SHP77 treated with DMSO at 0.1 percent for 48 hours (cell line): Measurements from ENCODE around the gene SLC39A3.

ENCODE experiments used
- DNase-seq: peaks from one replicate; lab custom pipeline; 2025; lab: John Stamatoyannopoulos, UW

SLC39A3 gene, protein sequence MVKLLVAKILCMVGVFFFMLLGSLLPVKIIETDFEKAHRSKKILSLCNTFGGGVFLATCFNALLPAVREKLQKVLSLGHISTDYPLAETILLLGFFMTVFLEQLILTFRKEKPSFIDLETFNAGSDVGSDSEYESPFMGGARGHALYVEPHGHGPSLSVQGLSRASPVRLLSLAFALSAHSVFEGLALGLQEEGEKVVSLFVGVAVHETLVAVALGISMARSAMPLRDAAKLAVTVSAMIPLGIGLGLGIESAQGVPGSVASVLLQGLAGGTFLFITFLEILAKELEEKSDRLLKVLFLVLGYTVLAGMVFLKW

DNA sequence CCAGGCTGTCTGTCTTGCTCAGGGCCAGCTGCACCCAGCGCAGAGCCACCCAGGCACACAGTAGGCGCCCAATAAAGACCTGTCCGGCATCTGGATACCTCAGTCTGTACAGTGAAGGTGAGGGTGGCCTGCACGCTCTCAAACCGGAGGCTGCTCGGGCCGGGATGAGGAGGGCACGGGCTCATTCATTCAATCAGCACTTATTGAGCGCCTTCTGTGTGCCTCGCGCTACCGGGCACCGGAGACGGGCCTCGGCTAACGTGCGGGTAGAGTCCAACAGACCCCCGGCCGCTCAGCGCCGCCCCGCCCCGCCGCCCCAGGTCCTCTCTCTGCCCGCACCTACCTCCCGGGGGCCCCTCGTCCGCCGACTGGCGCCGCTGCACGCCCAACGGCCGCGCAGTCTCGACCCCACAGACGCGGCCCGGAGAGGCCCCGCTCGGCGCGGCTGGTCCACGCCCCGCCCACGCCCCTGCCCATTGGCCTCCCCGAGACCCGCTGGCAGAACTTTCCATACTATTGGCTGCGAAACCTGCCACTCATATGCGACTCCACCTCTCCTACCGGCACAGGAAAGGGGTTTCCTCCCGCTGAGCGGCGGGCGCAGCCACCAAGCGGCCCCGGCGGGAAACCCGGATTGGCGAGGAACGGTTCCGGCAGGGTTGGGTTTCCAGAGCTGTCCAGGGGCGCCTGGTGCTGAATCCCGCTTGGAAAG lies at the start of gene SLC39A3:
Gene SLC39A3, minus strand, starts transcription at position 416 of the 712 bp plus-strand sequence. CDS start 2,760 bp downstream, outside the sequence.
- DNase-seq: peak; percentile 95

DNA sequence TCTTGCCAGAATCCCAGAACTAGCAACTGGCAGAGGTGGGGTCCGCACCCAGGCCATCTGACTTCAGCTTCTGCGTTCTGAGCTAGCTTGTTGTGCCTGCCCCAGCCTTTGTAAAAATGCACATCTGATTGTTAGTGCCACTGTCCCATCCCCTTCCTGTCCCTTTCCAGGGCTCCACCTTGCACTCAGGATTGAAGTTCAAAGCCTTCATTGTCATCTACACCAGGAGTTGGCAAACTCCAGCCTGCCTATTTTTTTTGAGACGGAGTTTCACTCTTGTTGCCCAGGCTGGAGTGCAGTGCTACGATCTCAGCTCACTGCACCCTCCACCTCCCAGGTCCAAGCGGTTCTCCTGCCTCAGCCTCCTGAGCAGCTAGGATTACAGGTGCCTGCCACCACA lies 48.4 kb upstream of the SLC39A3 start:
- DNase-seq: no peak

DNA sequence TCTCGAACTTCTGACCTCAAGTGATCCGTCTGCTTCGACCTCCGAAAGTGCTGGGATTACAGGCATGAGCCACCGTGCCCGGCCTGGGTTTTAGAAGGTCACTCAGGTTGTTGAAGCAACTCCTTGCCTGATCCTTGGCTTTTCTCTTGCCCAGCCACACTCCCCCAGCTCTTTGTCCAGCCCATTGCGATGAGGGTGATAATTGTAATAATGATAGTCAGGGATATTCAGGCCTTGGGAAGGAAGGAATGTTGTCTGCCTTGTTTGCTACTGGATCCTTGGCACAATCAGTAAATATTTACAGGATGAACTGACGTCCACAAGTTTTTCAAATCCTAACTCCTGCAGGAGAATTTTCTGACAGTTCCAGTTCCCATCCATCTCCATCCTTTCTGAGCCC lies 47.3 kb upstream of the SLC39A3 start:
- no peak for DNase-seq

DNA sequence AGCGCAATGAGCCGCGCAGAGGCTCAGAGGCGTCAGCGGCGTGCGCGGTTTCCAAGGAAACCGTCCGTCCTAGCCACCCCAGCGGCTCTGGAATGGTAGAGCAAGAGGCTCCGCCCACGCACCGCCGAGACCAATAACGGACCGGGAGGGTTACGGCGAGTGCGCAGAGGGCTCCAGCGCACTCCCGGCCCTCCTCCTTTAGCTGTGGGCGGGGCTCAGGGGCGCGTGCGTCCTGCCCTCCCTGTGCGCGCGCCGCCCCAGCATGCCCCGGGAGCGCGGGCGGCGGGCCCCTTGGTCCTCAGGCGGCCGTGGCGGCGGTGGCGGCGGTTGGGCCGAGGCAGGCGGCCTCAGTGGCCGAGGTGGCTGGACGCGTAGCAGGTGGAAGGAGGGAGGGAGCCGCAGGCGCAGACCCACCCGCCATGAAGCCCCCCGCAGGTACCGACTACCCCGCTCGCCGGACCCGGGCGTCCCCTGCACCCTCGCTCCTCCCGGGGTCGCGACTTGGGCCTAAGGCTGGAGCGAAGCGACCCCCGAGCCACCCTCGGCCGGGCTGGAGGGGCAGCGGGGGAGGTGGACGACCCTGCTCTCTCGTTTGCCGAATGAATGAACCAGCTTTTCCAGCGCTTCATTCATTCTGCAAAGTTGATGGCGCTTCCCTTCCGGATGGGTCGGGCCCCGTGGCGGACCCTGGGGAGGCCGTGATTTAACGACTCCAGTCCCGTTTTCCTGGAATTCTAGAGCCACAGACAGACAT lies 45.6 kb upstream of the SLC39A3 start, which contains the start of gene THOP1:
Gene THOP1, plus strand, starts transcription at position 260 of the 754 bp plus-strand sequence. Its CDS starts 160 bp downstream, at position 420.
- DNase-seq: peak; percentile 96

DNA sequence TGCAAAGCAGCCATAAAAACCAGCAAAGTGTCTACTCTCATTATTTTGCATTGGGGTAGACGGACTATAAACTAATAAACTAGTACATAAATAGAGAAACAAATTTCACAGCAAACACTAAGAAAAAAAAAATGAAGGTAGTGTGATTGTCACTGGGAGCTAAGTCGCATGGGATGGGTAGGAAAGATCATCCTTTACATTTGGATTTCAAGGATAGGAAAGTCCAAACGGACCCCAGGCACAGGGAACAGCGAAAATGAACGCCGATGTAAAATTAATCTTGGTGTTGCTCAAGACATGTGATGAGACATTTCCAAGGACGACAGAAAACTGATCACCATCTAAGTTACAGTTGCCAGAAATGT lies 43.9 kb upstream of the SLC39A3 start:
- no peak for DNase-seq

DNA sequence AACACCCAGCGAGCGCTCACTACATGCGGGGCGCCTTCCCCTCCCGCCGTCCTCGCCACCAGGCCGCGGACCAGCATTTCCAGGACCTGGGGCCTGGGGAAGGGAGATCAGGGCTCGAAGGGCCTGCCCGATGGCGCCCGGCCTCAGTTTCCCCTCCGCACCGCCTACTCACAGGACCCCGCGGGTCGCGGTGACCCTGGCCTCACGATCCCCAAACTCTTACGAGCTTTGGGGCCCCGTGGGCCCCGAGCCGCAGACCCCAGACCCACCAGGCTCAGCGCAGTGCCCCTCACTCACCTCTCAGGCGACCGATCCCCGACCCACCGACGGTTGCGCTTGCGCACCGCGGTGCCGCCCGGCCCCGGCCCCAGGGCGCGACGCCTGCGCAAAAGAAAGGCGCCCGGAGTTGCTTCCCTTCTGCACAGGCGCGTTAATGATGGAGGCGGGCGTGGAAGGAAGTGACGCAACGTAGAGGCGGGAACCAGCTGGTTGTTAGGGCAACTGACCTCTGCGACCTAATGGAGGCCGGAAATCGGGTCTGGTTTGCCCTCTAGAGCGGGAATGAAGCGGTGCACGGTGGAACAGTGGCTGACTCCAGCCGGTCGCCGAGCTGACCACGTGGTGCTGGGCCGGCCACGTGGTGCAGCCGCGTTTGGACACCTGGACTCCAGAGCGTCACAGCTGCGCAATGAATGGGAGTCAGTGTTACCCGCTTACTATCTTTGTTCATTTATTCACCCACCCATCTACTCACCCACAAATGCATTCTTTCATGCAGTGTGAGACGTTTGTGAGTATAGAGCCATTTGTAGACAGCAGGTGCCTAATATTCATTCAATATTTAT lies 43.3 kb upstream of the SLC39A3 start, which contains the start of gene SGTA:
Gene SGTA, minus strand, starts transcription at position 338 of the 845 bp plus-strand sequence. CDS start 14,205 bp downstream, outside the sequence.
- peak; percentile 97 for DNase-seq

DNA sequence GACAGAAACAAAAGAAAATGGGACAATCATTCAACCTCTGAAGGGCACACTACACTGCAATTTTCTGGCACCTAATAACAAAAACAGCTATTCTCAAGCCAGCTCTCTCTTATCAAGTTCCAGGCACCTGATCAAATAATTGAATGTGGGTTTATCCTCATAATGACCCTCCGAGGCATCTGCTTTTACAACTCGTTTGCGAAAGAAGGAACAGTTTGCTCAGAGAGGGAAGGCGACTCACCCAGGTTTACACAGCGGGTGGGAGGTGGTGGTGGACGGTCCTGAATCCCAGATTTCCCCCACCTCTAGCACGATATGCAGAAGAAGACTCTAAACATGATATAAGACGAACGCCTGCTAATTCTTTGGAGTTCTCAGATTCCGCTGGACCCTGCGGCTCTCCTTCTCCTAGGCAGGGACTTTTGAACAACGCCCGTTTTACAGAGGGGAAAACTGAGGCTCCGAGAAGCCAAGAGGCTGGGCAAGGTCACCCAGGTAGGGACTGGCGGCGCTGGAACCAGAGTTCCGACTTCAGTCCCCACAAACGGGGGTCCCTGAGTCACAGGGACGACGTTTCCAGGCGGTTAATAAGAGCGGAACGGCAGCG lies 42.6 kb upstream of the SLC39A3 start:
- no peak for DNase-seq

DNA sequence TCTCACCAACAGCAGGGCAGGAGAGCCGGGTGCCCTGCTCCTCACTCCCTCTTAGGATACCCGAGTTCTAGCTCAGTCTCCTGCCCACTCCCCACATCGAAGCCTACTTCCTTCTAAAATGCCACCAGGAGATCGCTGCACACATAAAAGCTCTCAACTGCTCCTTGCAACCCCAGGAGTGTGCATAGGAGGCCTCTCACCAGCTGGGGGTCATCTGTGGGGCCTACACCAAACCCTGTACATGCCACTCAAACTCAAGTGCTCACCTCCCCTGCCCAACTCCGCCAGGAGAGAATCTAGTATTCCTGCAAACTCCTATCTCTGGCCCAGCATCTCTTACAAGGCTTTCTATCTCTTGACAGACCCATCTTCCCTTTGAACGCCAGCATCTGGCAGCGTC lies 40.5 kb upstream of the SLC39A3 start:
- no peak for DNase-seq

DNA sequence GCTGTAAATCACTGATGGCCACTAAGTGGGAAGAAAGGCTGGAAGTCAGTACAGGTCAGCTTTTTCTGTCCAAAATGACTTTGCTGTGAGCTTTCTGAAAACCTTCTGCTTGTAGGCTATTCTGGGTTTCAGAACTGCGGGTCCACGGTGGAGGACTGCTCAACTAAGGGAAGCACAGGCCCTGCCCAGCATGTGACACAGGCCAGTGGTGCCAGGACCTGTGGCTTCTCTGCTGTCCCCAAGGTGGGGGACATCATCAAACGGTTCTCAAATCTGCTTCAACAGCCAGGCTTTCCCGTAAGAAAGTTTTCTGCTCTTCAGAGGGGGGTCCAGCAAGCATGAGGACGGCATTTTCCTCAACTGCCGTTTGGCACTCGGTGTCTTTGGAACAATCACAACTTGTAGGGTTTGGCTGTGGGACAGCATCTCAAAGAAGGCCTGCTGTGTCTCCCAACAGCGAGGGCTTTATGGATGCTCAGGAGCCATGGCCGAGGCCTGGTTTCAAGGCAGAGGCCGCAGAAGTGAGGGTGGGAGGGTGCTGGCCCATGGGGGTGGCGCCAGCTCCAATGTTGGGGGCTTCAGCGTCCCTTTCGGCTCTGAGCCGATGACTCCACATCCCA lies 39.4 kb upstream of the SLC39A3 start:
- DNase-seq: no peak

DNA sequence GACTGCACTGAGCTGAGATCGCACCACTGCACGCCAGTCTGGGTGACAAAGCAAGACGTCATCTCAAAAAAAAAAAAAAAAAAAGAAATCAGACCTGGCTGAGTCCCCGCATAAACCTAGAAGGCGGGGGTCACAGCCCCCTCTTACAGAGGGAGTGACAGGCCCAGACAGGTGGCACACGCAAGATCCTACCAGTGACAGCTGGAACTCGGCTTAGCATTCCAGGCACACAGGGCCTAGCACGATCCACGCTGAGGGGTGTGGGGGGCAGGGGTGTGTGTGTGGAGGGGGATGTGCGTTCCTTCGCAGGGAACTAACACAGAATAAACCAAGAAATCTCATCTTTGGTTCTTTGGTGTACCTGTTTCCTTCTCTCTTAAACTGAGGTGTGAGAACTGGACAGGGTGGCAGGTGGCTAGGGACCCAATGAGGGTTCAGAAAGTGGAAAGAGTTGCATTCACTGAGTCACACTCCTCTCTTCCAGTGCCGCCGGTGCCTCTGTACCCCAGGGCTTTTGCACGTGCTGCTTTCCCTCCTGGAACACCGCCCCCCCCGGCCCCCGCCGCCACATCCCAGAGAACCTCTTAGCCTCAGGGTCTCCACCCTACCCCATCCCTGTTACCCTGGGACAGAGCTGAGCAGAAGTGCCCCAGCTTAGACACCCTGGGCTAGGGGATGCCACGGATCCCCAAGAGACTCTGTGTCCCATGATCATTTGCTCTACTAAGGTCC lies 38.3 kb upstream of the SLC39A3 start:
- no peak for DNase-seq

DNA sequence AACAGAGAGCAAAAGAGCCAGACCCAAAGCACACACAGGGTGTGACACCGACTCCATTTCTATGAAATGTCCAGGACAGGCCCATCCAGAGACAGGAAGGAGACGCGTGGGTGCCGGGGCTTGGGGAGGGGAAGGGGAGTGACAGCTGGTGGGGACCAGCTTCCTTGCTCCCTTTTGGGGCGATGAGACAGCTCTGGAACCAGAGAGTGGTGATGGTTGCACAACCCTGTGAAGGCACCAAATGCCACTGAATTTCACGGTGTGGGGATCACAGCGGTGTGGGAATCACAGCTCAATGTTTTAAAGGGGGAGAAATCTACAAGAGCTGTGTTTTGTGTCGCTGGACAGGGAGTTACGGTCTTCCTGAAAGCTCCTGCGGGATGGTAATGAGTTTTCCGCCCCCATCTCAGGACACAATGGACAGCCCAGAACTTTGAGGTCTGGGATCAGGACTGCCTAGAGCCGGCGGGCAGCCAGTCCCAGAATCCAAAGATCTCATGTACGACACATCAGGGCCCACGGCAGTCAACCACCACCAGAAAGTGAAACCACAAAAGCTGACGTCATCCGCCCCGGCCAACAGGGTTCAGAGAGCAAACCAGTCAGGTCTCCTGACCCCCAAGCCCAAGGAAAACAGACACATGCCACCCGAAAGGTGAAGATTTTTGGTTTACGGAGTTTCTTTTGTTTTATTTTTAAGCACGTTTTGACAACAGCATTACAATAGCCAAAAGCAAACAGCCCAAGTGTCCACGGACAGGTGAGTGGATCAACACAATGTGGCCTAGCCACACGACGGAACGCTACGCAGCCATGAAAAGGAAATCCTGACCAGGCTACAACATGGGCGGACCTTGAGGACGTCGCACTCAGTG lies 36.0 kb upstream of the SLC39A3 start:
- no peak for DNase-seq

DNA sequence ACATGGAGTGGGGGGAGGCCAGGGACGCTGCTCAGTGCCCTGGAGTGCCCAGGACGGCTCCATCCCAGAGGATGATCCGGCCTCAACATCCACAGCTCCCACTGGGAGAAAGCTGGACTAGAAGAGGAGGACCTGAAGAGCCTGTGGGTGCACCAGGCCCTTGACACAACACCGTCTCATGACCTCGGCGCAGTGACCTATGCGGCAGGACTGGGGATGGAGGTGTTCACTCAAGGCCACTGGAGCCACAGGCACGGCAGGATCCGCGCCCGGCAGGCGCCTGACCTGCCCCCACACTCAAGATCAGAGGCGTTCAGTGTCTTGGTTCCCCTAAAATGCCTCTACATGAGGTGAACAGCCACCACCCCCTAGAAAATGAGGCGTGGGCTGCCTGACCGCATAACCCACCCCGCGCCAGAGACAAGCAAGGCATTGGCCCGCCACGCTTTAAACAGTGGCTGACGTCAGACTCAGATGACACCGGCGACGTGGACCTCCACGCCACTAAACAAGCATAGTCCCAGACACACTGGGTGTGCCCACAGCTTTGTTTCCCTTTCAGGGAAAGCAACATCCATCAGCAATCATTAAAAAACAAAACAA lies 35.2 kb upstream of the SLC39A3 start:
- DNase-seq: no peak

DNA sequence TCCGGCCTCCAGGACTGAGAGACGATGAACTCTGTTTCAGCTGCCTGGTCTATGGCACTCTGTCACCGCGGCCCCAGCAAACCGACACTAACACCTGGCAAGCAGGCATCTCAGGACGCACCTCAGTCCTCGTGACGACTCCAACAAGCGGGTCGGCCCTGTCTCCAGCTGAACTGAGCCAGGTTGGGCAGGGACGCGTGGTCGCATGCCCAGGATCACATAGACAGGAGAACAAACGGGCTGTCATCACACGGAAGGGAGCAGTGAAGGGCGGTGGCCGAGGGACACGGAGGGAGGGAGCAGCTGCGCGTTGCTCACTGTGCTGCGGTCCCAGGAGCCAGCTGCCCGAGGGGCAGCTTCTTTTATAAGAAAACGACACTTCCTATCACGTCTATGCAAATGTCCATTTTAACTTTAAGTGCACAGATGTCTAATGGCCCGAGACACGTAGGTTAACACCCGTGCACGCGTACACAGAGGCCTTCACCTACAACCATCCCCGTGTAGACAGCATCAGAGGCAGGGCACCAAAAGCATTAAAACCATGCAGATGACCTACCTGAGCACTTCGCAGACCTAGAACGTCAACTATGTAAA lies 34.4 kb upstream of the SLC39A3 start:
- no peak for DNase-seq

DNA sequence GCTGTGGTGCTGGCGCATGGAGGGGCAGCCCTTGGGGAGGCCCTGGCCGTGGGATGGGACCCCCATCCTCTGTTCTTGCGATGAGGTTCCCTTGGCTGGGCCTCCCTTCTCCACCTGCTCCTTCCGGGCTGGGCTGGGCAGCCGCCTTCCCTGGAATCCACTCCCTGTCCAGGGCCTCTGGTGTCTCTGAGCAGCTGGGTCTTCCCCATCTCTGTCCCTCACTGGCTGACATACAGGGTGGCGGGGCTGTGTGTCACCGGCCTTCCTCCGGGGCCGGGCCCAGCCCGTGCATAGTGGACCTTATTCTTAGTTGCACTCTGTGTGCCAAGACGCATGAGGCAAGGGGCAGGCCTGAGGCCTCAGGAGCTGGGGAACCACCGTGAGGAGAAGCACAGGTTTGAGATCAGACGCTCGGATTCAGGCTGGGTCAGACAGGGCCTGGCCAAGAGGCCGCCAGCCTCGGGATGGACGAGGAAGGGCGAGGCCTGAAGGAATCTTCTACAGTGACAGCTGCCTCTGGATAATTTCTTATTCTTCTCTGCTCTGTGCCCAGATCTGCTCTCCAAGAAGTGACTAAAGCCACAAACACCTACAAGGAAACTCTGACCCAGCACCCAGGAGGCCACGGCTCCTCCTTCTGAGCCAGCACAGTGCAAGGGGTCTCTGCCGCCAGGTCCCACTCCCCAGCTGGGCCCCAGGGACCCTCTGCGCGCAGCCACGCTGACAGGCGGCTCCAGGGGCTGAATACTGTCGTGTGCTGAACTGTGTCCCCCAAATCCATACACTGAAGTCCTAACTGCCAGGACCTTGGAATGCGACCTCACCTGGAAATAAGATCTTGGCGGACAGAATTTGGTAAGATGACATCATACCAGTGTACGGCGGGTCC lies 32.2 kb upstream of the SLC39A3 start:
- no peak for DNase-seq

DNA sequence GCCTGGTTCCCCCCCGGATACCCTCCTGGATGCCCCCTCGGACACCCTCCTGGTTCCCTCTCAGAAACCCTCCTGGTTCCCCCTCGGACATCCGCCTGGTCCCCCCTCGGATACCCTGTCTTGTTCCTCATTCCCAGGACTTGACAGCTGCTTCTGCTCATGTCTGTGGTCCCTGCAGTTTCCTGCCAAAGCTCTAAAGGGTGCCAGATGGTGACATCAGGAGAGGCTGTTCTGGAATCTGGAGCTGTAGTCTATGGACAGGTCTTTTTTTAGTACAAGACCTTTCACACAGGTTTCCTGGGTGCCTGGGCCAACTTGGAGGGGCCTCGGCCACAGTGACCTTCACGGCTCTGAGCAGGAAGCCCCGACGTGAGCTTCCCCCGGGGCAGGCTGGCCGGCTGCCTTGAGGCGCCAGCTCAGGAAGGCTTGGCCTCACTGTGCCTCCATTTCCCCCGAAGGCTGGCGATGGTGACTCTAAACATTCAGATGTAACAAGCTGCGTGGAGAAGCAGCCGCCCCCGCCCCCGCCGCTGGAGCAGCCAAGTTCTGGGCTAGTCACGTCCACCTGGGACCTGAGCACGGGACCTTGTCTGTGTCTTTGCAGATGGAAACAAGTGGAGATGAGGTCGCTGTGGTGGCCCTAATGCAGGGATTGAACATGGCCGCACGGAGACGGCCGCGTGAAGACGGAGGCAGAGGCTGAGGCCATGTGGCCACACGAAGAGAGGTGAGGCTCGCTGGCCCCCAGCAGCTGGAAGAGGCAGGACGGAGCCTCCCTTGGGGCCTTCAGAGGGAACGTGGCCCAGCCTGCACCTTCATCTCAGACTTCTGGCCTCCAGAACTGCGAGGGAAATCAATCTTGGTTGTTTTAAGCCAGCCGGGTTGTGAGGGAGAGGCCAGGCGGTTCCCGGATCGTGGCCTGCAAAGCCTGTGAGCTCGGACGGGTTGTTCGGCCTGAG lies 30.5 kb upstream of the SLC39A3 start:
- no peak for DNase-seq

DNA sequence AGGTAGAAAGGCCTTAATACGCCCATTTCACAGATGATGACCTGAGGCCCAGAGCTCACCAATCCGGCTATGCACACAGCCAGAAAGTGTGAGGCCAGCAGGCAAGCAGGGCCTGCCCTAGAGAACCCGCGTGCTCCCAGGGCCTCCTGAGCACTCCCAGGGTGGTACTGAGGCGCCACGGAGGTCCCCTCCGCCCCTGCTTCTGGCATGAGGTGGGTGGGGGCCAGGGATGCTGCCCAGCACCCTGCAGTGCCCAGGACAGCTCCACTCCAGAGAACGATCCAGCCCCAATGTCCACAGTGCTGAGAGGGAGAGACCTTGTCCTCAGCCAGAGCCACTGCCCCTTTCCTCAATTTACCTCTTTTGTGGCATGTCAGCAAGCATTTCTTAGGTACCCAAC lies 29.4 kb upstream of the SLC39A3 start:
- no peak for DNase-seq
